HL-60 (cell line): ENCODE data around the gene PARVB.

Experiments
- DNase-seq, 2 experiments: peaks; one replicate each; pipeline ENCODE4 v3.0.0-alpha.2; 2010 to 2020; ENCODE audit warnings: low read depth in 1 of 2, low spot score in 1 of 2
- H3K27ac ChIP-seq: fragments of 250-450 bp; sonication (Bioruptor Pico); replicated peaks from 2 replicates; pipeline ENCODE4 v1.5.1; 2020; ENCODE audit warnings: mild to moderate bottlenecking, moderate library complexity
- H3K27me3 ChIP-seq: fragments of 250-450 bp; sonication (Bioruptor Pico); 2 replicates; pipeline ENCODE4 v1.5.1; 2021; ENCODE audit warnings: mild to moderate bottlenecking, moderate library complexity; ENCODE audit not compliant: insufficient read depth, poor library complexity, severe bottlenecking
- H3K4me3 ChIP-seq: replicated peaks from 2 replicates; pipeline ENCODE4 v1.5.1; 2011; ENCODE audit warnings: mild to moderate bottlenecking, control low read depth, low read length; ENCODE audit not compliant: insufficient read depth
- GABPA ChIP-seq: IDR thresholded peaks from 2 replicates; pipeline ENCODE4 v1.6.1; 2012; ENCODE audit warnings: low read depth
- POLR2AphosphoS5 ChIP-seq: IDR thresholded peaks from 2 replicates; pipeline ENCODE4 v1.6.1; 2012; ENCODE audit warnings: low read depth
- SPI1 ChIP-seq: IDR thresholded peaks from 2 replicates; pipeline ENCODE4 v1.6.1; 2012; ENCODE audit warnings: low read depth, mild to moderate bottlenecking, borderline replicate concordance
- TF ChIP-seq, protein P1 (sequence below): IDR thresholded peaks from one replicate; pipeline ENCODE4 v1.5.1; 2011; ENCODE audit warnings: low read length, control low read depth, inconsistent platforms; ENCODE audit not compliant: insufficient read depth
- TF ChIP-seq, protein P2 (sequence below): IDR thresholded peaks from 2 replicates; pipeline ENCODE4 v1.6.1; 2012; ENCODE audit warnings: low read depth; ENCODE audit not compliant: insufficient replicate concordance

The PARVB gene

DNA sequence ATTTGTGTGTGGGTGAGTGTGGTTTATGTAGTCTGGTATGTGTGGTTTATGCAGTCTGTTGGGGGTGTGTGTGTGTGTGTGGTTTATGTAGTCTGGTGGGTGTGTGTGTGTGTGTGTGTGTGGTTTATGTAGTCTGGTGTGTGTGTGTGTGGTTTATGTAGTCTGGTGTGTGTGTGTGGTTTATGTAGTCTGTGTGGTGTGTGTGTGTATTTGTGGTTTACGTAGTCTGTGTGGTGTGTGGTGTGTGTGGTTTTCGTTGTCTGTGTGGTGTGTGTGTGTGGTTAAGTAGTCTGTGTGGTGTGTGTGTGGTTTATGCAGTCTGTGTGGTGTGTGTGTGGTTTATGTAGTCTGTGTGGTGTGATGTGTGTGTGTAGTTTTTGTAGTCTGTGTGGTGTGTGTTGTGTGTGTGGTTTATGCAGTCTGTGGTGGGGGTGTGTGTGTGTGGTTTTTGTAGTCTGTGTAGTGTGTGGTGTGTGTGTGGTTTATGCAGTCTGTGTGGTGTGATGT lies 130.4 kb downstream of the PARVB start:
- TF ChIP-seq SPI1 (no peak), POLR2AphosphoS5 (0 out of 2 replicates have a peak, but pooled peaks have one; percentile 31)
- H3K4me3 ChIP-seq = no peak overlapping the region
- DNase-seq = no peak
- H3K27ac ChIP-seq = no peak overlapping the region
- H3K27me3 ChIP-seq = no peaks in the 10 kb centered on the region

DNA sequence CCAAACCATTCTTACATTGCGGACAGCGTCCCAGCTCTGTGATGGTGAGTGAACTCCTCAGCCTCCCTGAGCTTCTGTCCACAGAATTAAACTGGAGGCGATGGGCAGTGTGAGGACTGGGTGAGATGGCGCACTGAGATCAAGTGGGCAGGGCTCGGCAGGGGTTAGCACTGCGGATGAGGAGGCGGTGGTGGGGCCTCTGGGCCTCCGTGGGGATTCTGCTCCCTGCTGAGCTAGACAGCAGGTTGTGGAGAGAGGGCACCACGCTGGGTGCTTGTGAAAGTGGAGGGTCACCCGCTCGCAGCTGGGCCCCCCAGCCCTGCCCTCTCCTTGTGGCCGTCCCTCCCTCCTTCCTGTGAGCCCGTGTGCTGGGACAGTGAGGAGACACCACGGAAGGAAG lies 131.0 kb downstream of the PARVB start:
- H3K4me3 ChIP-seq = no peak overlapping the region
- no peak overlapping the region for H3K27ac ChIP-seq
- DNase-seq = no peak
- no peaks in the 10 kb centered on the region for H3K27me3 ChIP-seq
- TF ChIP-seq POLR2AphosphoS5 = no peak
- TF ChIP-seq SPI1 = no peak
- TF ChIP-seq, protein P1, sequence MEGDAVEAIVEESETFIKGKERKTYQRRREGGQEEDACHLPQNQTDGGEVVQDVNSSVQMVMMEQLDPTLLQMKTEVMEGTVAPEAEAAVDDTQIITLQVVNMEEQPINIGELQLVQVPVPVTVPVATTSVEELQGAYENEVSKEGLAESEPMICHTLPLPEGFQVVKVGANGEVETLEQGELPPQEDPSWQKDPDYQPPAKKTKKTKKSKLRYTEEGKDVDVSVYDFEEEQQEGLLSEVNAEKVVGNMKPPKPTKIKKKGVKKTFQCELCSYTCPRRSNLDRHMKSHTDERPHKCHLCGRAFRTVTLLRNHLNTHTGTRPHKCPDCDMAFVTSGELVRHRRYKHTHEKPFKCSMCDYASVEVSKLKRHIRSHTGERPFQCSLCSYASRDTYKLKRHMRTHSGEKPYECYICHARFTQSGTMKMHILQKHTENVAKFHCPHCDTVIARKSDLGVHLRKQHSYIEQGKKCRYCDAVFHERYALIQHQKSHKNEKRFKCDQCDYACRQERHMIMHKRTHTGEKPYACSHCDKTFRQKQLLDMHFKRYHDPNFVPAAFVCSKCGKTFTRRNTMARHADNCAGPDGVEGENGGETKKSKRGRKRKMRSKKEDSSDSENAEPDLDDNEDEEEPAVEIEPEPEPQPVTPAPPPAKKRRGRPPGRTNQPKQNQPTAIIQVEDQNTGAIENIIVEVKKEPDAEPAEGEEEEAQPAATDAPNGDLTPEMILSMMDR = no peak
- no peak for TF ChIP-seq GABPA
- TF ChIP-seq, protein P2, sequence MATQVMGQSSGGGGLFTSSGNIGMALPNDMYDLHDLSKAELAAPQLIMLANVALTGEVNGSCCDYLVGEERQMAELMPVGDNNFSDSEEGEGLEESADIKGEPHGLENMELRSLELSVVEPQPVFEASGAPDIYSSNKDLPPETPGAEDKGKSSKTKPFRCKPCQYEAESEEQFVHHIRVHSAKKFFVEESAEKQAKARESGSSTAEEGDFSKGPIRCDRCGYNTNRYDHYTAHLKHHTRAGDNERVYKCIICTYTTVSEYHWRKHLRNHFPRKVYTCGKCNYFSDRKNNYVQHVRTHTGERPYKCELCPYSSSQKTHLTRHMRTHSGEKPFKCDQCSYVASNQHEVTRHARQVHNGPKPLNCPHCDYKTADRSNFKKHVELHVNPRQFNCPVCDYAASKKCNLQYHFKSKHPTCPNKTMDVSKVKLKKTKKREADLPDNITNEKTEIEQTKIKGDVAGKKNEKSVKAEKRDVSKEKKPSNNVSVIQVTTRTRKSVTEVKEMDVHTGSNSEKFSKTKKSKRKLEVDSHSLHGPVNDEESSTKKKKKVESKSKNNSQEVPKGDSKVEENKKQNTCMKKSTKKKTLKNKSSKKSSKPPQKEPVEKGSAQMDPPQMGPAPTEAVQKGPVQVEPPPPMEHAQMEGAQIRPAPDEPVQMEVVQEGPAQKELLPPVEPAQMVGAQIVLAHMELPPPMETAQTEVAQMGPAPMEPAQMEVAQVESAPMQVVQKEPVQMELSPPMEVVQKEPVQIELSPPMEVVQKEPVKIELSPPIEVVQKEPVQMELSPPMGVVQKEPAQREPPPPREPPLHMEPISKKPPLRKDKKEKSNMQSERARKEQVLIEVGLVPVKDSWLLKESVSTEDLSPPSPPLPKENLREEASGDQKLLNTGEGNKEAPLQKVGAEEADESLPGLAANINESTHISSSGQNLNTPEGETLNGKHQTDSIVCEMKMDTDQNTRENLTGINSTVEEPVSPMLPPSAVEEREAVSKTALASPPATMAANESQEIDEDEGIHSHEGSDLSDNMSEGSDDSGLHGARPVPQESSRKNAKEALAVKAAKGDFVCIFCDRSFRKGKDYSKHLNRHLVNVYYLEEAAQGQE = no peak

GRCh38 chr22:44157916-44158618 lies 134.0 kb downstream of the PARVB start:
- no peak overlapping the region for H3K4me3 ChIP-seq
- no peak for TF ChIP-seq GABPA
- TF ChIP-seq POLR2AphosphoS5 = no peak
- TF ChIP-seq SPI1 = no peak
- TF ChIP-seq, protein P1 = no peak
- TF ChIP-seq, protein P2 = no peak
- DNase-seq = no peak
- H3K27ac ChIP-seq = no peak overlapping the region
- no peaks in the 10 kb centered on the region for H3K27me3 ChIP-seq

DNA sequence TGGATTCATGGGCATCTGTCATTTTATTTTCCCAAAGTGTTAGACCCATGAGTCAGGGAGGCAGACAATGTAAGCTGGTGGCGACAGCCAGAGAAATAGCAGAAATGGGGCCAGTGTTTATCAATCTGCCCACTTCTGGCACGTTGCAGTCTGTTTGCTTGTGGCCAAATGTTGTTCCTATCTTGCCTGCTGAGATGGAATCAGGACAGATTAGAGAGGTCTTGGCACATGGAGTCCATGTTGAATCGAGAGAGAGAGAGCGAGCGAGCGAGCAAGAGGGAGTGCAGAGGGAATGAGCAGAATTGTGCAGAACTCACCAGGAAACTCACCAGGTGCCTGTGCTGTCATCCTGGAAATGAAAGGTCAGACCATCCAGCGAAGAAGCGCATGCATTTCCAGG lies 134.7 kb downstream of the PARVB start:
- H3K27me3 ChIP-seq = no peaks in the 10 kb centered on the region
- H3K4me3 ChIP-seq = no peak overlapping the region
- no peak for DNase-seq
- TF ChIP-seq GABPA (no peak), POLR2AphosphoS5 (no peak), SPI1 (no peak)
- TF ChIP-seq, protein P1 = no peak
- TF ChIP-seq, protein P2 = no peak
- H3K27ac ChIP-seq = no peak overlapping the region
